ENCODE data around the gene UCMA. TPM values are rescaled to one million over a fixed set of nuclear protein-coding genes. Genes with fewer than 3 reads are reported as not detected.

Gene UCMA
- total and polyA plus RNA-seq, 2 experiments from 2014 or later, result not detected

- TF ChIP-seq CTCF (IDR thresholded peaks at IDR 0.05; ENCODE audit: low read depth, low read length), result no peak
Measured at GRCh38 chr10:13180788-13181187, 53.4 kb downstream of the UCMA start.

DNA sequence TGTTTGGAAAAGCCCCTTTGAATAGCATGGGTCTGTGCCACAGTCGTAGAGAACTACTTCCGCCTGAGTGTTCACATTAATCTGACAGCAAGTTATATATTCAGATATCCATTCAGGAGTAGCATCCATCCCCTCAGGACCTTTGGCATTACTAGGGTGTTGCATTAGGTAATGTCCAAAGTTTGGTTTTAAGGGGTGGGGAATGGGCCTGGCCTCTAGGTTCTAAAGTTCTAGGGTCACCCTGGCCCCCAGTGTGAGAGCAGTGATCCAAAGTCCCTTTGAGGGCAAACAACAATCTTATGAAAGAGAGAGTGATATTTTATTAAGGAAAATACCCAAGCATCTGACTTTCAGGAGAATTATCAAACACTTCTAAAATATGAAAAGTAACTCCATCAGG is 60.6 kb downstream of the UCMA start:
- DNase-seq (ENCODE audit: low read depth in 1 of 2, low spot score in 1 of 2), result no peak
- Histone ChIP-seq H3K9me3 (ENCODE audit: low read depth) (no peaks in the 10 kb centered on the region), H3K4me3 (no peak overlapping the region), H3K4me1 (ENCODE audit: low read depth) (no peaks in the 10 kb centered on the region), H3K27me3 (no peaks in the 10 kb centered on the region), H3K27ac (no peak overlapping the region), H3K36me3 (no peaks in the 10 kb centered on the region)
- no peak for TF ChIP-seq CTCF (IDR thresholded peaks at IDR 0.05; ENCODE audit: low read depth, low read length)

More at GRCh38 chr10:13180788-13181187, 53.4 kb downstream of the UCMA start:
- no peaks in the 10 kb centered on the region for H3K27me3 ChIP-seq
- peaks cover 4% of the 10 kb centered on the region for H3K36me3 ChIP-seq
- H3K4me1 ChIP-seq (ENCODE audit: low read depth), result no peaks in the 10 kb centered on the region
- no peak overlapping the region for H3K27ac ChIP-seq
- no peak for DNase-seq (ENCODE audit: low read depth in 1 of 2, low spot score in 1 of 2)
- no peaks in the 10 kb centered on the region for H3K9me3 ChIP-seq (ENCODE audit: low read depth)
- no peak overlapping the region for H3K4me3 ChIP-seq

Other genes starting within 250 kb of the UCMA start
- gene CCDC3, start 232.7 kb downstream of the UCMA start, total RNA-seq, result 4.3 and 5.4 TPM in 2 replicates
- 4.1 and 6.7 TPM in 2 replicates for gene CCDC3, start 232.7 kb downstream of the UCMA start, polyA plus RNA-seq
- 9.8 and 12.4 TPM in 2 replicates for gene OPTN, start 134.2 kb downstream of the UCMA start, total RNA-seq
- 16.8 and 21.3 TPM in 2 replicates for gene OPTN, start 134.2 kb downstream of the UCMA start, polyA plus RNA-seq
- 3.9 and 4.8 TPM in 2 replicates for gene MCM10, start 72.8 kb downstream of the UCMA start, total RNA-seq
- gene MCM10, start 72.8 kb downstream of the UCMA start, polyA plus RNA-seq, result 6.9 and 10.0 TPM in 2 replicates
- gene PHYH, start 65.7 kb upstream of the UCMA start, total RNA-seq, result 23.1 and 26.4 TPM in 2 replicates
- 40.9 and 53.3 TPM in 2 replicates for gene PHYH, start 65.7 kb upstream of the UCMA start, polyA plus RNA-seq
- 69.5 and 84.6 TPM in 2 replicates for gene SEPHS1, start 113.9 kb upstream of the UCMA start, total RNA-seq
- 99.7 and 105 TPM in 2 replicates for gene SEPHS1, start 113.9 kb upstream of the UCMA start, polyA plus RNA-seq